ENCODE measurements around the gene HSPA12B. TPM values are rescaled to one million over a fixed set of nuclear protein-coding genes. Genes with fewer than 3 reads are reported as not detected.

The HSPA12B gene
- total RNA-seq, 1 experiment from 2014 or later, result not detected

DNA sequence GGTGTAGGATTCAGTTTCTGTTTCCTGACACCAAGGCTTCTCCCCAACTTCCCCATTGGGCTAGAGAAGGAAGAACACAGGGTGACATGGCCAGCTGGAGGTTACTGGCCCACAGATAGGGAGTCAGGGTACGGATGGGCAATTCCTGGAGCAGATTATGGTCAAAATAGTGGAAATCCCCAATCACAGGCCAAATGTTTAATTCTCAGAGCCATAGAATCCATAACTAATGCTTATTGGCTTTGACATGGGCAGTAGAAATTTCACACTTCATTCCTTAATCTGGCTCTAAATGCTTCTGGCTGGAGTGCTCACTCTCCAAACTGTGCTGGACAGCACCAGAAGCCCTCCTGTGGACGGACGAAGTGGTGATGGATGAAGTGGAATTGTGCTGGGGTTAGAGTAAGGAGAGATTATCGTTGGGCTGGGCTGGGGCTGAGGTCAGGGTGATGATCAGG, 21.0 kb upstream of the HSPA12B start:
- no peaks in the 10 kb centered on the region for H3K4me1 Mint-ChIP-seq (ENCODE audit: low read depth, unreplicated experiment)
- Histone ChIP-seq H3K36me3 (ENCODE audit: control insufficient read depth, insufficient read depth, low read length) (no peaks in the 10 kb centered on the region), H3K4me1 (no peaks in the 10 kb centered on the region), H3K9me3 (no peaks in the 10 kb centered on the region), H3K4me3 (ENCODE audit: low read depth, low read length) (no peak overlapping the region), H3K27me3 (replicated peaks; ENCODE audit: control insufficient read depth, insufficient read depth, low read length) (no peaks in the 10 kb centered on the region)
- DNase-seq, result no peak
- H3K36me3 Mint-ChIP-seq (ENCODE audit: insufficient read depth, unreplicated experiment), result no peaks in the 10 kb centered on the region
- TF ChIP-seq, protein P1, sequence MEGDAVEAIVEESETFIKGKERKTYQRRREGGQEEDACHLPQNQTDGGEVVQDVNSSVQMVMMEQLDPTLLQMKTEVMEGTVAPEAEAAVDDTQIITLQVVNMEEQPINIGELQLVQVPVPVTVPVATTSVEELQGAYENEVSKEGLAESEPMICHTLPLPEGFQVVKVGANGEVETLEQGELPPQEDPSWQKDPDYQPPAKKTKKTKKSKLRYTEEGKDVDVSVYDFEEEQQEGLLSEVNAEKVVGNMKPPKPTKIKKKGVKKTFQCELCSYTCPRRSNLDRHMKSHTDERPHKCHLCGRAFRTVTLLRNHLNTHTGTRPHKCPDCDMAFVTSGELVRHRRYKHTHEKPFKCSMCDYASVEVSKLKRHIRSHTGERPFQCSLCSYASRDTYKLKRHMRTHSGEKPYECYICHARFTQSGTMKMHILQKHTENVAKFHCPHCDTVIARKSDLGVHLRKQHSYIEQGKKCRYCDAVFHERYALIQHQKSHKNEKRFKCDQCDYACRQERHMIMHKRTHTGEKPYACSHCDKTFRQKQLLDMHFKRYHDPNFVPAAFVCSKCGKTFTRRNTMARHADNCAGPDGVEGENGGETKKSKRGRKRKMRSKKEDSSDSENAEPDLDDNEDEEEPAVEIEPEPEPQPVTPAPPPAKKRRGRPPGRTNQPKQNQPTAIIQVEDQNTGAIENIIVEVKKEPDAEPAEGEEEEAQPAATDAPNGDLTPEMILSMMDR (IDR thresholded peaks at IDR 0.05; ENCODE audit: insufficient read depth in 1 of 2, low read depth in 1 of 2, low read length in 1 of 2, severe bottlenecking in 1 of 2, unreplicated experiment in 1 of 2), result no peak
- ChIA-PET CTCF (interaction anchor here (0.6 to 2.6 kb wide), 21 partner anchors 9 to 353 kb away, joined by 3 to 61 read pairs (median 5); partner anchors contain the start of genes ADISSP and HSPA12B), POLR2A (no interaction called here)
- intact Hi-C loops (cut with micrococcal nuclease; ENCODE audit: unreplicated experiment), result loop anchor here (1.0 kb wide), 2 partner anchors 35 to 148 kb away; no protein-coding TSS in a partner anchor
- no peak overlapping the region for H3K4me3 Mint-ChIP-seq (ENCODE audit: unreplicated experiment)
- H3K9me3 Mint-ChIP-seq (ENCODE audit: unreplicated experiment), result no peaks in the 10 kb centered on the region
- peaks cover 5% of the 10 kb centered on the region for H3K27me3 Mint-ChIP-seq (ENCODE audit: insufficient read depth, unreplicated experiment)
- no TSS peak for BruUV-seq (replicated peaks)
- no peak overlapping the region for H3K27ac Mint-ChIP-seq (ENCODE audit: unreplicated experiment)

DNA sequence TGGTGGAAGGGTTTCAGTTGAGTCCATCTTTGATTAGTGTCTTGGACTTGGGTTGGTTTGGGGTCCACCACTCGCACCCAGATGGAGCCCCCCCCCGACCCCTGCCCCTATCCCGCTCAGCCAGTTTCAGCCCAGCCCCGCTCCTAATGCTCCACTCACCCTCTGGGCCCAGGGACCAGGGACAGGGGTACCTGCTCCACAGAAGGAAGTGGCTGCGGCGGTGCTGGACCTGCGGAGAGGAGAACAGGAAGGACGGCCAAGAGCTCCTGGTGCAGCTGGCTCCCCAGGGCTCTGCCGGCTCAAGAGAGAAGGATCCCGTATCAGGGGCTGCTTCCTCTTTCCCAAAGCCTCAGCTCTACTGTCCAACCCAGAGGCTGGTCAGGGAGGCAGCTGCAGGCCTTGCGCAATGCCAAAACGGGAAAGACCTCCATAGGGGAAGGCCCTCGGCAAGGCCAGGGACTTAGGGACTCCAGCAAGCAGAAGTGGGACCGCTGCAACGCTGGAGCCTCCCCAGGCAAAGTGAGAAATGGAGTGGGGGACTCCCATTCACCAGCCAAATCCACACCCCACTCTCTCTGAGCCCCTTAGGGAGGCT, 20.1 kb upstream of the HSPA12B start, which contains the start of gene SIGLEC1:
Gene SIGLEC1 (minus strand): TSS at position 322 of the 595 bp plus-strand sequence. CDS start 5,472 bp downstream, outside the sequence.
- Histone ChIP-seq H3K27me3 (replicated peaks; ENCODE audit: control insufficient read depth, insufficient read depth, low read length) (no peaks in the 10 kb centered on the region), H3K4me3 (ENCODE audit: low read depth, low read length) (no peak within 1 kb of the TSS), H3K9me3 (no peaks in the 10 kb centered on the region), H3K4me1 (no peaks in the 10 kb centered on the region), H3K36me3 (ENCODE audit: control insufficient read depth, insufficient read depth, low read length) (no peaks in the 10 kb centered on the region)
- no peaks in the 10 kb centered on the region for H3K9me3 Mint-ChIP-seq (ENCODE audit: unreplicated experiment)
- POLR2A ChIA-PET, result no interaction called here
- CTCF ChIA-PET, result interaction anchor here (1.1 to 1.5 kb wide), 2 partner anchors 36 to 57 kb away, joined by 3 to 6 read pairs; no protein-coding TSS in a partner anchor
- intact Hi-C loops (cut with micrococcal nuclease; ENCODE audit: unreplicated experiment), result no loop called here
- no peak within 1 kb of the TSS for H3K27ac Mint-ChIP-seq (ENCODE audit: unreplicated experiment)
- no peaks in the 10 kb centered on the region for H3K36me3 Mint-ChIP-seq (ENCODE audit: insufficient read depth, unreplicated experiment)
- no peak for DNase-seq
- H3K4me1 Mint-ChIP-seq (ENCODE audit: low read depth, unreplicated experiment), result no peaks in the 10 kb centered on the region
- no peak within 1 kb of the TSS for H3K4me3 Mint-ChIP-seq (ENCODE audit: unreplicated experiment)
- peaks cover 5% of the 10 kb centered on the region for H3K27me3 Mint-ChIP-seq (ENCODE audit: insufficient read depth, unreplicated experiment)
- TF ChIP-seq, protein P1 (IDR thresholded peaks at IDR 0.05; ENCODE audit: insufficient read depth in 1 of 2, low read depth in 1 of 2, low read length in 1 of 2, severe bottlenecking in 1 of 2, unreplicated experiment in 1 of 2), result no peak
- BruUV-seq (replicated peaks), result no TSS peak

DNA sequence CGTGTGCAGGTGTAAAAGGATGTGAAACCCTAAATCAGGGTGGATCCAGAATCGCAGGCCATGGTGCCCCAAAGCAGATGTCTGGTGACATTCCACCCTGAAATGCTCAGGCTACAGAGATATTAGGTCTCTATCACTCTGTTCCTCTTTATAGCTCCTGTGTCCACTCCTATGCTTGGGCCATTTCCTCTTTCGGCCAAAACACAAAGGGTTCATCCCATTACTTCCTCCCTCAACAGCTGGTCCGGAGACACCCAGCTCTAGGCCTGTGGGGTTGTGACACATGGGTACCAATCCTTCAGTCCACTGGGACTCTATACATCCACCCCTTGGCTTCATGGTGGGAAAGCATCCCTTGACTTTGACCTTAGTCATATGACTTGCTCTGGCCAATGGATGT, 18.4 kb upstream of the HSPA12B start:
- Histone ChIP-seq H3K4me3 (ENCODE audit: low read depth, low read length) (no peak overlapping the region), H3K4me1 (no peaks in the 10 kb centered on the region), H3K36me3 (ENCODE audit: control insufficient read depth, insufficient read depth, low read length) (no peaks in the 10 kb centered on the region), H3K27me3 (replicated peaks; ENCODE audit: control insufficient read depth, insufficient read depth, low read length) (no peaks in the 10 kb centered on the region), H3K9me3 (no peaks in the 10 kb centered on the region)
- no peak overlapping the region for H3K4me3 Mint-ChIP-seq (ENCODE audit: unreplicated experiment)
- TF ChIP-seq, protein P1 (IDR thresholded peaks at IDR 0.05; ENCODE audit: insufficient read depth in 1 of 2, low read depth in 1 of 2, low read length in 1 of 2, severe bottlenecking in 1 of 2, unreplicated experiment in 1 of 2), result no peak
- no peak overlapping the region for H3K27ac Mint-ChIP-seq (ENCODE audit: unreplicated experiment)
- no peaks in the 10 kb centered on the region for H3K4me1 Mint-ChIP-seq (ENCODE audit: low read depth, unreplicated experiment)
- ChIA-PET CTCF (interaction anchor here (0.6 kb wide), 1 partner anchor 170 kb away, joined by 3 read pairs; no protein-coding TSS in a partner anchor), POLR2A (no interaction called here)
- H3K27me3 Mint-ChIP-seq (ENCODE audit: insufficient read depth, unreplicated experiment), result no peaks in the 10 kb centered on the region
- no peaks in the 10 kb centered on the region for H3K36me3 Mint-ChIP-seq (ENCODE audit: insufficient read depth, unreplicated experiment)
- intact Hi-C loops (cut with micrococcal nuclease; ENCODE audit: unreplicated experiment), result no loop called here
- no peaks in the 10 kb centered on the region for H3K9me3 Mint-ChIP-seq (ENCODE audit: unreplicated experiment)
- no TSS peak for BruUV-seq (replicated peaks)
- DNase-seq, result no peak

All from Caco-2 (cell line).